Inflammatory macrophage treated with lipopolysaccharide for 4 hours (primary cell): Measurements from ENCODE around the gene FSTL3.
"Not testable (repeated sequence)": the region's sequence is repeated elsewhere in the genome, so short reads cannot be mapped to it uniquely, and the experiment has no call there.

Experiments
- DNase-seq: peaks from one replicate; pipeline ENCODE4 v3.0.0-alpha.2; 2020

FSTL3 gene

DNA sequence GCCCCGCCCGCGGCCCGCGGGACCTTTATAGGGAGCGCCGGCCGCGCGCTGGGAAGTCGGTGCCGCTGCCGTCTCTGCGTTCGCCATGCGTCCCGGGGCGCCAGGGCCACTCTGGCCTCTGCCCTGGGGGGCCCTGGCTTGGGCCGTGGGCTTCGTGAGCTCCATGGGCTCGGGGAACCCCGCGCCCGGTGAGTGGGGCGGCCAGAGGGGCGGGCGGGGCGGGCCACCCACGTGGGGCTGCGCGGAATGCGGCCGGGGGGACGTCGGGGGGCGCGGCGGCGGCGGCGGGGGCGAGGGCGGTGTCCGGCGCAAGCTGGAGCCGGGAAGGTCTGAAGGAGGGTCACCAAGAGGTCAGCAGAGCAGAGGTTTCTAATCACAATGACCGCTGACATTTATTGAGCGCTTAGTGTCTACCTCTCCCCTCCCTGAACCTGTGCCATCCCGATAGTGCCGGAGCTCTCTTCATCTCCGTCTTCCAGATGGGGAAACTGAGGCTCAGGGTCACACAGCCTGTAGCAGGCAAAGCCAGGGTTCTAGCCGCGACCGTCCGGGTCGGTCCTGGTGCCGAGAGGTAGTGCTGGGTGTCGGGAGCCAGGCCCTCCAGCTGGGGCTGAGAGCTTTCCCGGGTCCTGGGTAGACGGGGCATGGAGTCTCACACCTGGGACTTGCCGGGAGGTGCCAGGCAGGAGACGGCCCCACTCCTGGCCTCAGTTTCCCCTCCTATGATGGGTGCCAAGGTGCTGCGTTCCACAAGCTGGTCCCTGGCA, at the start of gene FSTL3:
TSS of gene FSTL3 (plus strand) at position 54 of the 767 bp plus-strand sequence. CDS start at position 86, 32 bp downstream.
- no peak for DNase-seq

DNA sequence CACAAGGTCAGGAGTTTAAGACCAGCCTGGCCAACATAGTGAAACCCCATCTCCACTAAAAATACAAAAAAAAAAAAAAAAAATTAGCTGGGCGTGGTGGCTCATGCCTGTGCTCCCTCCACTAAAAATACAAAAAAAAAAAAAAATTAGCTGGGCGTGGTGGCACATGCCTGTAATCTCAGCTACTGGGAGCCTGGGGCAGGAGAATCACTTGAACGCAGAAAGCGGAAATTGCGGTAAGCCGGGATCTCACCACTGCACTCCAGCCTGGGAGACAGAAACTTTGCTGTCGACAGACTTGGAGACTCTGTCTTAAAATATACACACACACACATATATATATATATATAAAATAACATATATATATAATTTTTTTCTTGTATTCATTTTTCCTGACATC, 49.6 kb upstream of the FSTL3 start:
- not testable (repeated sequence) for DNase-seq

DNA sequence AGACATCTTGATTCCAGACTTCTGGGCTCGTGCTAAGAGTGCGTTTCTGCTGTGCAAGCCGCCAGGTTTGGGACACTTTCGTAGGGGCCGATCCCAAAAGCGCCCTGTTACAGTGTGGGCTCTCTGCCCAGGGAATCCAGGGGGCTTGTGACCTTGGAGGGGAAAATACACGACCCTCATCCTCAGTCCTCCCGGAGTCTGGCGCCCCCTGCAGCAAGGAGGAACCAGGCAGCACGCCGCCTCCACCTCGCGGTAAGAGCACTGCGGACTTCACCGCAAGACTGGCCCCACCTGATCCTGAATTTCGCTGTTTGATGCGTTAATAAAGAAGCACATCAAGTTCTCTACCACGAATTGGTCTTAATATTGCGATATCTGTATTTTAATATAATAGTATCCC, 48.0 kb upstream of the FSTL3 start:
- DNase-seq, result no peak

DNA sequence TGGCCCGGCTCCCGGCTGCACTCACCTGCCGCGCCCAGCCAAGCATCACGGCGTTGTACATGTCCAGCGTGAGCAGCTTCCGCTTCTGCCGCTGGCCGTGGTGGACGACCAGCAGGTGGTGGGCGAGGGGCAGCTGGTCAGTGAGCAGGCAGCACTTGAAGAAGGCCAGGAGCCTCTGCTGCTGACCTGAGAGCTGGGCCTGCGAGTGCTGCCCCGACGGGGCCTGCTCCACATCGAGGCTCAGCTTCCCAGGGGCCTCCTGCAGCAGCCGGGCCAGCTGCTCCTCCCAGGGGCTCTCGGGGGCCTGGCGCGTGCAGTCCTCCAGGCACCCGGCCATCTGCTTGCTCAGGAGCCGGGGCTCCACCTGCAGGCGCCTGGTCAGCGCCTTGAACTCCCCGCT, 46.7 kb upstream of the FSTL3 start:
- DNase-seq, result not testable (repeated sequence)

GRCh38 chr19:629961-630714, 46.1 kb upstream of the FSTL3 start:
- DNase-seq, result no peak

DNA sequence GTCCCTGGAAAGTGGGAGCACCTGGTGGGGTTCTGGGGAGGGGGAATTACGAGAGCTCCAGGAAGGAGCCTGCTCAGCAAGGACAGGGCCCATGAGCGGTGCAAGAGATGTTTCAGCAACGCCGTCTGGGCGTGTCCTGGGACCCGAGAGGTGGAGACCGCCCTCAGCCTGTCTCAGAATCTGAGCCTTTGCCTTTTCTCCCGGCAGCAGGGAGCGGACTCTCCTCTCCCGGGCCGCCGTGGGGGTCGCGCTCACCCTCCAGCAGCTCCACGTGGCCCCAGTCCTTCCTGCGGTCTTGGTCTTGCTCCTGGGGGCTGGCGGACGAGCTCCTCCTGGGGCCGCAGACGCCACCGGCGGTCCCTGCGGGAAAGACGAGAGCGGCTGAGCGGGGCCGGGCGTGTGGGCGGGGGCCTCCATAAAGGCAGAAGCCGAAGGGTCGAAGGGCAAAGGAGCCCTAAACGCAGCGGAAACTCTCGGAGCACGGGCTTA, 43.6 kb upstream of the FSTL3 start:
- DNase-seq, result peak; percentile 75

- peak; percentile 99 for DNase-seq
Measured at GRCh38 chr19:633068-633785, 43.0 kb upstream of the FSTL3 start, which contains the start of gene POLRMT. TSS of gene POLRMT (minus strand) at chr19:633537. CDS start at chr19:633512, 25 bp downstream.

DNA sequence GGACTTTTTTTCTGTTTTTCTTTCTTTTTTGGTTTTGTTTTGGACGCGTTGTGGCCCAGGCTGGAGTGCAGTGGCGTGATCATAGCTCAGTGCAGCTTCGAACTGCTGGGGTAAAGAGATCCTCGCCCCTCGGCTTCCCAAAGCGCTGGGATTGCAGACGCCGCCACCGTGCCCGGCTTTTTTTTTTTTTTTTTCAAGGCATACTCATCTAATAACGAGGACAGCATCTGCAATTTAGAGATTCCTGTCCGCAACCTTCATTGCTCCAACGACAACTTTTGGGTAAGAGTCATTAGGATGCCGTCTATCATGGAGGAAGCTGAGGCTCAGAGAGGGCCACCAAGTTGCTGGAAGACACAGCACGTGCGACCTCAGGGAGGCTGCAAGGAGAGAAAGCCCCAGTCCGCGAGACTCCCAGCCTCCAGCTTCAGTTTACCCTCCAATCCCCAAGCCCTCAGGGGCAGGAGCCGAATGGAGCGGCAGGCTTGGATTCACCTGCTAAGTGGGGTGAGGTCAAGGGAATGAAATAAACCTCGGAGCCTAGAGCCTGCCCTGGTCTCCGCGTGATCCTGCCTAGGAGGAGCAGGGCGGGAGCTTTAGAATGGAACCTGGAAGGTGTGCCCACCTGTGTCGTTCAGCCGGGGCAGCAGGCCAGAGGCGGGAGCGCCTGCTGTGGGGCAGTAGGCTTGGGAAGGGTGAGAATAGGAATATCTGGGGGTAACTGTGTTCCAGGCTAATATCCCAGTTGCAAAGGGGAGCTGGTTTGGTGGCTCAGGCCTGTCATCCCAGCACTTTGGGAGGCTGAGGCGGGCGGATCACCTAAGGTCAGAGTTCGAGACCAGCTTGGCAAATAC, 42.2 kb upstream of the FSTL3 start:
- DNase-seq, result no peak

DNA sequence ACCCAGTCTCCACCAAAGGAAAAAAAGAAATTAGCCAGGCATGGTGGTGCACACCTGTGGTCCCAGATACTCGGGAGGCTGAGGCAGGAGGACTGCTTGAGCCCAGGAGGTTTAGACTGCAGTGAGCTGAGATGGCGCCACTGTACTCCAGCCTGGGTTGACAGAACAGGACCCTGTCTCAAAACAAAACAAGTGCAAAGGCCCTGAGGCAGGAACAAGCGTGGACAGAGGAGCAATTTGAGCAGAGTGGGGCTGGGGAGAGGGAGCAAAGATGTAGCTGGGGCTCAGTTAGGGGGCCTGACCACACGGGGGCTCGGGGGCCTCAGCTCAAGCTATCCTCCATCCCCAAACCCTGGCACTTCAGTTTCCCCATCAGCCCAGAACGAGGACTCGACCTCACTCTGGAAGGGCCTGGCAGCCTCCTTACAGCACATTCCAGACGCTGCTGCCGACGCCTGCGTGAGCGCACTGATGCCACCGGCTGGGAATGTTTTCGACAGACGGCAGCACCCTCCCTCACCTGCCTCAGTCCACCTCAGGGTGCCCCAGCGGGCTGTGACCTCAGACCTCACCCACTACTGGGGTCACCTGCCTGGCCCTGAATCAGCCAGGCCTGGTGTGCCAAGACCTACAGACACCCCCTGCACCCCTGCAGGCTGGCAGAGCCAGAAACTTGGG, 41.1 kb upstream of the FSTL3 start:
- no peak for DNase-seq

- no peak for DNase-seq
Measured at GRCh38 chr19:638906-639252, 37.3 kb upstream of the FSTL3 start.

DNA sequence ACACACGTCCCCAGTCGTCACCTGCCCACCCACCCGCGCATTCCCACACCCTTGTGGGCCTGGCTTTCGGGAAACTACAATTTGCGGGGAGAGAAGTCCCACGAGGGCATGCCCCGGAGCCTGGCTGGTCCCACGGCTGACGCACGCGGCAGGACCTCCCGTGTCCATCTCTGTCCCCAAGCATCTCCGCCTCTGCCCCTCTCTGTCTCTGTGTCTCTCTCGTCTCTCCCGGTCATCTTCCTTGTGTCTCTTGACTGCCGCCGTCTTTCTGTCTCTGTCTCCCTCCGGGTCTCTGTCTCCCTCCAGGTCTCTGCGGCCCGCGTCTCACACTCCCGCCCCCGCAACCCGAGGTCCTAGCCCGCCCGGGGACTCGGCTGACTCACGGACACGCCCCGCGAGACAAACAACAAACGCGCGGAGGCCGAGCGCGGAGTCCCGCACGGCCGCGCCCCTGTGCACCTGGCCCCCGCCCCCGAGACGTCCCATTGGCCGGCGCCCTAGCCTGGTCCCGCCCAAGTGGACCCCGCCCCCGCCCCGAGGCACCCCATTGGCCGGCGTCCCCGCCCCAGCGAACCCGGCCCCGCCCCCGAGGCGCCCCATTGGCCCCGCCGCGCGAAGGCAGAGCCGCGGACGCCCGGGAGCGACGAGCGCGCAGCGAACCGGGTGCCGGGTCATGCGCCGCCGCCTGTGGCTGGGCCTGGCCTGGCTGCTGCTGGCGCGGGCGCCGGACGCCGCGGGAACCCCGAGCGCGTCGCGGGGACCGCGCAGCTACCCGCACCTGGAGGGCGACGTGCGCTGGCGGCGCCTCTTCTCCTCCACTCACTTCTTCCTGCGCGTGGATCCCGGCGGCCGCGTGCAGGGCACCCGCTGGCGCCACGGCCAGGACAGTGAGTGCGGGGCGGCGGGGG, 36.7 kb upstream of the FSTL3 start, which contains the start of gene FGF22:
TSS of gene FGF22 (plus strand) at position 627 of the 908 bp plus-strand sequence. CDS start at position 674, 47 bp downstream.
- peak; percentile 91 for DNase-seq

DNA sequence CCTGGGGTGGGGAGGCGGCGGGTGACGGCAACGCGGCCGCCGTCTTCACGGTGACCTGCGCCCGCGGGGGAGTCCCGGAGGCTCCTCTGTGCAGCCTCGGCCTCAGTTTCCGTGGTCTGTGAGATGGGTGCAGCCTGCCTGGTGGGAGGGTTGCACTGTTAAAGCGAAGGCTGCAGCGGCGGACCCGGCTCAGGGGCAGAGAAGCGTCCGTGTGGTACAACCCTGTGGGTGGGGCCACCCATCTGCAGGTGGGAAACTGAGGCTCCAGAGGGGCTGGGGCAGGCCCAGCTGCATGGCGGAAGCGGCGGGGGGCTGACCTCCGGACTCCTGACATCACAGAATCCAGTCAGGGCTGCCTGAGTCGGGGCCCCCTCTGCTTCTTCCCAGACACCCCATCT, 36.0 kb upstream of the FSTL3 start:
- no peak for DNase-seq

- DNase-seq, result no peak
Measured at GRCh38 chr19:640606-641189, 35.5 kb upstream of the FSTL3 start.

DNA sequence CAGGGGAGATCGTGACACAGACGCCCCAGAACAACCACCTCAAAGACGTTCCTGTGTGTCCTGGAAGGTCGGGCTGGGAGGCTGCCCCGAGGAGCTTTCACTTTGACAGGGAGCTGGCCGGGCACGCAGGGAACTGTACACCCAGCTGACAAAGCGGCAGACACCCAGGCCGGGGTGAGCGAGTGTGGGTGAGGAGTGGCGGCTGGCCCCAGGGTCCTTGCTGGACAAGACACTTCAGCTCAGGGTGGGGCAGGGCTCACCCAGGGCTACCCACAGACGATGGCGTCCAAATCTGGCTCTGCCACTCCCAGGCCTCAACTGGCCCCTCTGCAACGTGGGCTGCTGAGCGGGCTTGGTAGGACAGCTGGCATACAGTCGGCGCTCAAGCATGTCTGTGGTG, 34.5 kb upstream of the FSTL3 start:
- DNase-seq, result no peak

DNA sequence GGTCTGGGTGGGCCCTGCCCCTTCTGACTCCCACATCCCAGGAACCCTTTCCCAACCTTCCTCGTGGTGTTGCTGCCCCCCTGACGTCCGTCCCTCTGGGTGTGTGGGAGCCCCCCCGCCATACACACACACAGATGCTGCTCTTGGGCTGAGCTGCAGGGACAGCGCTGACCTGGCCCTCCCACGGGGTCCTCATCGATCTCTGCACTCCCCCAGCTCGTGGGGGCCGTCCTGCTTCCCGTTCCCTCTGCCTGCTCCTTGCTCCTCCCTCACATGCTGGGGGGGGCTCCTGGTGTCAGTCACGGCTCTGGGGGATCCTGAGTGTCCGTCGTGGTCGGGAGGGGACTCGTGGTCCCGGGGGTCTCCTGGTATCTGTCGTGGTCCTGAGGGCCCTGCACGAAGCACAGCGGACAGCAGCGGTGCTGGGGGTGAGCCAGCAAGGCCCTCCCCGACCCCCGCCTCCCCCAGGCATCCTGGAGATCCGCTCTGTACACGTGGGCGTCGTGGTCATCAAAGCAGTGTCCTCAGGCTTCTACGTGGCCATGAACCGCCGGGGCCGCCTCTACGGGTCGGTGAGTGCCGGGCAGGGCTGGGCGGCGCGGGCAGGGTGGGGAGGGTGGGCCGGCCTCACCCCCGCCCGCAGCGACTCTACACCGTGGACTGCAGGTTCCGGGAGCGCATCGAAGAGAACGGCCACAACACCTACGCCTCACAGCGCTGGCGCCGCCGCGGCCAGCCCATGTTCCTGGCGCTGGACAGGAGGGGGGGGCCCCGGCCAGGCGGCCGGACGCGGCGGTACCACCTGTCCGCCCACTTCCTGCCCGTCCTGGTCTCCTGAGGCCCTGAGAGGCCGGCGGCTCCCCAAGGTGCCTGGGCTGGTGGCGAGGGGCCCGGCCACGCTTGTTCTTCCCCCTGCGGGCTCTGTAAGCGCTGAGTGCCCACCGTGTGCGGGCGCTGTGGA, 33.1 kb upstream of the FSTL3 start:
- no peak for DNase-seq

GRCh38 chr19:643736-644135, 32.5 kb upstream of the FSTL3 start:
- DNase-seq, result no peak

DNA sequence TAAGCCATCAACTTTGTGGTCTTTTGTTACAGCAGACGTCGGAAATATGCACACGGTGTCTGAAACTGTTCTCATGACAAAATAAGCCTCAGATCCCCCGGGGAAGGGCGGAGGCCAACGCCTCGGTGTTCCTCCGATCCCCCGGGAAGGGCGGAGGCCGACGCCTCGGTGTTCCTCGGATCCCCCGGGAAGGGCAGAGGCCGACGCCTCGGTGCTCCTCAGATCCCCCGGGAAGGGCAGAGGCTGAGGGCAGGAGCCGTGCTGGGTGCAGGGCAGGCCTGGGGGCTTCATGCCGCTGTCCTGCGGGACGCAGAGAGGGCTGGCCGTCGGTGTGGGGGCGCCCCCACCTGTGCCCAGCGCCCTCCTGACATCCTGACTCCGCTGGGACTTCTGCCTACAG, 31.8 kb upstream of the FSTL3 start:
- DNase-seq, result no peak

DNA sequence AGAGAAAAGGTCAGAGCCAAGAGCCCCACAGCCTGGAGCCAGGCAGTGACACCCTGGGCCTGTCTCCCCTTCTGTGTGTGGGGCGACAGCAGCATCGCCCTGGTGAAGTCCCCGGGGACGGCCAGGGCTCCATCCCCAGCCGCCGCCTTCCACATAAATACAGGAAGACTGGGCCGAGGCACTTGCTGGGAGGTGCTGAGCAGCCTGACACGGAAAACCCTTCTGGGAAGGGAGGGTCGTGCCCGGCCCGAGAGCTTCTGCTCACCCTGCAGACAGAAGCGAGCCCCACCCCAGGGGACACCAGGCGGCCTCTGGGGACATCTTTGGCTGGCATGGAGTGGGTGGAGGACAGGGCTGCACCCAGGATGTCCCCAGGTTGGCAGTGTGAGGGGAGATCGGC, 31.4 kb upstream of the FSTL3 start:
- no peak for DNase-seq
